ENCODE results near the gene HHLA2. TPM values are rescaled to one million over a fixed set of nuclear protein-coding genes. Genes with fewer than 3 reads are reported as not detected.

HHLA2 gene
- total RNA-seq, 1 experiment from 2014 or later = not detected

Other genes starting within 250 kb of the HHLA2 start
- 82.0 and 97.1 TPM in 2 replicates for gene CD47, start 205.5 kb upstream of the HHLA2 start, total RNA-seq (2014; rRNA removed)
- 37.7 and 39.0 TPM in 2 replicates for gene IFT57, start 74.1 kb upstream of the HHLA2 start, total RNA-seq (2014; rRNA removed)
- gene MYH15, start 214.0 kb downstream of the HHLA2 start, total RNA-seq (2014; rRNA removed) = 5.2 and 5.6 TPM in 2 replicates

Data from LHCN-M2 (cell line).